IMR-90 (cell line): Measurements from ENCODE around the gene LEF1. TPM values are rescaled to one million over a fixed set of nuclear protein-coding genes. Genes with fewer than 3 reads are reported as not detected.

Source experiments
- ATAC-seq: fragments of 200-7000 bp; cut with Tn5 transposase; 2 replicates; pipeline ENCODE4 v1.9.1; 2020; ENCODE audit warnings: low read depth, mild to moderate bottlenecking, moderate library complexity
- BruUV-seq: library from RNA; stranded (reverse); fragments of 400-500 nt; replicated peaks from 2 replicates; lab custom pipeline; 2021; lab: Mats Ljungman, UMichigan
- CTCF ChIA-PET: fragments of 300-600 bp; formaldehyde crosslinking; extraction: SDS; loops from one replicate; lab custom pipeline; 2021; ENCODE audit warnings: antibody characterized with exemption; lab: Yijun Ruan, JAX
- POLR2A ChIA-PET: fragments of 300-600 bp; sonication (Branson Sonifier 250); formaldehyde crosslinking; loops from one replicate; lab custom pipeline; 2022; ENCODE audit warnings: antibody characterized with exemption; ENCODE audit not compliant: unreplicated experiment; lab: Charles Lee
- DNase-seq: peaks from one replicate; pipeline ENCODE4 v3.0.0; 2013
- H2AFZ ChIP-seq: replicated peaks from 2 replicates; pipeline ENCODE3; 2013; ENCODE audit warnings: low read length, mild to moderate bottlenecking; ENCODE audit not compliant: poor library complexity
- H2AK5ac ChIP-seq: 2 replicates; pipeline ENCODE4 v1.6.1; 2013; ENCODE audit warnings: low read depth, low read length, inconsistent platforms
- H2AK9ac ChIP-seq: replicated peaks from 2 replicates; pipeline ENCODE3; 2013; ENCODE audit warnings: mild to moderate bottlenecking, low read depth, low read length, moderate library complexity; ENCODE audit not compliant: poor library complexity
- H2BK120ac ChIP-seq: 2 replicates; pipeline ENCODE4 v1.6.1; 2013; ENCODE audit warnings: low read depth, low read length, inconsistent platforms
- H2BK15ac ChIP-seq: 3 replicates; pipeline ENCODE4 v1.6.1; 2013; ENCODE audit warnings: low read depth, low read length, inconsistent platforms
- H2BK20ac ChIP-seq: 2 replicates; pipeline ENCODE4 v1.6.1; 2013; ENCODE audit warnings: low read depth, mild to moderate bottlenecking, inconsistent platforms, low read length, moderate library complexity
- H2BK5ac ChIP-seq: 2 replicates; pipeline ENCODE4 v1.6.1; 2013; ENCODE audit warnings: mild to moderate bottlenecking, low read depth, low read length, inconsistent platforms; ENCODE audit not compliant: poor library complexity, severe bottlenecking
- H3K14ac ChIP-seq: replicated peaks from 2 replicates; pipeline ENCODE4 v1.6.1; 2013; ENCODE audit warnings: low read depth, low read length, inconsistent platforms
- H3K18ac ChIP-seq: 2 replicates; pipeline ENCODE4 v1.6.1; 2013; ENCODE audit warnings: low read depth, low read length, control low read depth
- H3K23ac ChIP-seq: 2 replicates; pipeline ENCODE4 v1.6.1; 2013; ENCODE audit warnings: low read depth, low read length, inconsistent platforms
- H3K27ac ChIP-seq: 2 replicates; pipeline ENCODE4 v1.5.1; 2013; ENCODE audit warnings: mild to moderate bottlenecking, control low read depth, low read length; ENCODE audit not compliant: insufficient read depth
- H3K27me3 ChIP-seq: 2 replicates; pipeline ENCODE4 v1.6.1; 2013; ENCODE audit warnings: low read length; ENCODE audit not compliant: control insufficient read depth, insufficient read depth
- H3K36me3 ChIP-seq: 2 replicates; pipeline ENCODE4 v1.6.1; 2013; ENCODE audit warnings: low read length, mixed read lengths; ENCODE audit not compliant: control insufficient read depth, insufficient read depth
- H3K4ac ChIP-seq: 2 replicates; pipeline ENCODE4 v1.6.1; 2013; ENCODE audit warnings: low read depth, low read length, inconsistent platforms
- H3K4me1 ChIP-seq: 2 replicates; pipeline ENCODE4 v1.6.1; 2013; ENCODE audit warnings: low read length, mixed read lengths; ENCODE audit not compliant: control insufficient read depth, insufficient read depth
- H3K4me2 ChIP-seq: 2 replicates; pipeline ENCODE4 v1.6.1; 2013; ENCODE audit warnings: low read depth, mild to moderate bottlenecking, control low read depth, low read length, moderate library complexity
- H3K4me3 ChIP-seq: 2 replicates; pipeline ENCODE4 v1.5.1; 2013; ENCODE audit warnings: low read depth, mild to moderate bottlenecking, control low read depth, low read length, moderate library complexity; ENCODE audit not compliant: insufficient read depth
- H3K56ac ChIP-seq: 2 replicates; pipeline ENCODE4 v1.6.1; 2013; ENCODE audit warnings: low read length, inconsistent platforms; ENCODE audit not compliant: insufficient read depth; ENCODE audit errors: extremely low read depth
- H3K79me1 ChIP-seq, 2 experiments: 2 replicates each; pipeline ENCODE4 v1.6.1; 2013; ENCODE audit warnings: low read length in 2 of 2, inconsistent platforms in 1 of 2, low read depth in 1 of 2
- H3K9ac ChIP-seq: 2 replicates; pipeline ENCODE4 v1.6.1; 2013; ENCODE audit warnings: low read depth, low read length, control low read depth
- H3K9me1 ChIP-seq: 2 replicates; pipeline ENCODE4 v1.6.1; 2013; ENCODE audit warnings: low read length, inconsistent platforms; ENCODE audit not compliant: insufficient read depth
- H3K9me3 ChIP-seq: 2 replicates; pipeline ENCODE4 v1.6.1; 2013; ENCODE audit warnings: low read length; ENCODE audit not compliant: control insufficient read depth, insufficient read depth
- H4K20me1 ChIP-seq: 2 replicates; pipeline ENCODE4 v1.6.1; 2013; ENCODE audit warnings: low read length, inconsistent platforms; ENCODE audit not compliant: insufficient read depth
- H4K5ac ChIP-seq: 2 replicates; pipeline ENCODE4 v1.6.1; 2013; ENCODE audit warnings: mild to moderate bottlenecking, low read depth, low read length, control low read depth
- H4K8ac ChIP-seq, 2 experiments: 2 replicates each; pipeline ENCODE4 v1.6.1; 2013; ENCODE audit warnings: low read depth in 2 of 2, low read length in 2 of 2, control low read depth in 1 of 2, inconsistent platforms in 1 of 2
- H4K91ac ChIP-seq: 2 replicates; pipeline ENCODE4 v1.6.1; 2013; ENCODE audit warnings: low read depth, low read length, inconsistent platforms; ENCODE audit not compliant: insufficient read depth
- CHD1 ChIP-seq: IDR thresholded peaks from 2 replicates; pipeline ENCODE4 v1.6.1; 2012; ENCODE audit warnings: low read depth, low read length, improper control_type of control experiment
- NFE2L2 ChIP-seq: fragments of 150-350 bp; IDR thresholded peaks from 2 replicates; pipeline ENCODE4 v1.6.1; 2016; ENCODE audit warnings: low read depth, mild to moderate bottlenecking, low read length
- POLR2A ChIP-seq: IDR thresholded peaks from 2 replicates; pipeline ENCODE4 v1.6.1; 2012; ENCODE audit warnings: mild to moderate bottlenecking, low read depth, low read length
- RCOR1 ChIP-seq: IDR thresholded peaks from 2 replicates; pipeline ENCODE4 v1.6.1; 2012; ENCODE audit warnings: mild to moderate bottlenecking, low read length, improper control_type of control experiment; ENCODE audit not compliant: insufficient replicate concordance
- WGBS, 2 experiments: methylation state at CpG; one replicate each; pipeline versions ENCODE4 v1.1.5 to v1.1.7; 2013; ENCODE audit warnings: missing lambda C conversion rate in 2 of 2; ENCODE audit not compliant: insufficient read length in 1 of 2; ENCODE audit errors: extremely low coverage in 2 of 2; 5-methylcytosine and 5-hydroxymethylcytosine counted together
- dilution Hi-C: fragments of 300-500 bp; cut with HindIII; formaldehyde crosslinking; loops from one replicate; pipeline ENCODE4 v1.14.3; 2018; ENCODE audit warnings: low sequenced_read_pairs; ENCODE audit not compliant: unreplicated experiment
- in situ Hi-C: fragments of 300-500 bp; cut with MboI; formaldehyde crosslinking; loops from 3 replicates; pipeline ENCODE4 v1.14.3; 2019; ENCODE audit warnings: low sequenced_read_pairs, inconsistent platforms, mixed read lengths
- intact Hi-C: fragments of 100-400 bp; cut with micrococcal nuclease; formaldehyde crosslinking; loops from 2 replicates; pipeline ENCODE4 v1.10.0; 2022
- polyA plus RNA-seq, 3 experiments: library from polyadenylated mRNA; depleted of rRNA; stranded (reverse); fragments of >200 nt; gene quantifications; 2 replicates each; pipeline ENCODE4 v1.2.3, GENCODE V29; 2012; ENCODE audit warnings: low replicate concordance in 1 of 3
- total RNA-seq: library from RNA; depleted of rRNA; stranded (reverse); fragments of >200 nt; gene quantifications from 2 replicates; pipeline ENCODE4 v1.2.3, GENCODE V29; 2012

The LEF1 gene
- total and polyA plus RNA-seq, 2 of the 4 experiments (the other 2 are of a cell fraction), result 1.7 to 1.8 TPM

DNA sequence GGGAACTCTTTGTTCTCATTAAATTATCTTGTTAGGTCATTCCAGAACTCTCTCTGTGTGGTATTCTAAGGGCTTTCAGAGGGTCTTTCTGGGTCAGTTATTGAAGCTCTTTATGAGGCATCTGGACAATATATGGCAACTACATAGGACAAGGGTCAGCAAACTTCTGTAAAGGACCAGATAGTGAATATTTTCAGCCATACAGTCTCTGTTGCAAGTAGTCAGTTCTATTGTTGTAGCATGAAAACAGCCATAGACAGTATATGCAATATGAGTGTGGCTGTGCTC is 143.9 kb downstream of the LEF1 start (continued):
- no peak for TF ChIP-seq CHD1
- no peak for TF ChIP-seq POLR2A

GRCh38 chr4:108024085-108024877 is 144.5 kb downstream of the LEF1 start:
- no peak overlapping the region for H4K5ac ChIP-seq
- H2BK120ac ChIP-seq, result no peak overlapping the region
- no peak for TF ChIP-seq POLR2A
- no peak for TF ChIP-seq RCOR1
- TF ChIP-seq NFE2L2, result peak; percentile 67
- no peak for TF ChIP-seq CHD1
- intact Hi-C loops, result no loop called here
- H2AK5ac ChIP-seq, result no peak overlapping the region
- H3K4me3 ChIP-seq, result no peak overlapping the region
- H3K14ac ChIP-seq, result no peak overlapping the region
- no TSS peak for BruUV-seq
- no peak overlapping the region for H3K18ac ChIP-seq
- no peak overlapping the region for H3K56ac ChIP-seq
- CTCF ChIA-PET, result interaction anchor here (0.5 kb wide), 1 partner anchor 323 kb away, joined by 3 read pairs; no protein-coding TSS in a partner anchor
- no peak overlapping the region for H2BK20ac ChIP-seq
- no peak overlapping the region for H3K27ac ChIP-seq
- in situ Hi-C loops, result no loop called here
- dilution Hi-C loops, result no loop called here
- H3K9me3 ChIP-seq, result no peaks in the 10 kb centered on the region
- H4K8ac ChIP-seq, result no peak overlapping the region
- 80% methylated on average over 1 of the region's 5 CpGs; no CpG with 5 or more reads in 1 of the 2 experiments for WGBS, 2 experiments
- ATAC-seq (no peak), DNase-seq (no peak)
- no peaks in the 10 kb centered on the region for H3K4me1 ChIP-seq
- H4K91ac ChIP-seq, result no peak overlapping the region
- H3K4me2 ChIP-seq, result no peak overlapping the region
- no peak overlapping the region for H3K9ac ChIP-seq
- H2BK15ac ChIP-seq, result no peak overlapping the region
- H3K4ac ChIP-seq, result no peak overlapping the region
- H4K20me1 ChIP-seq, result no peaks in the 10 kb centered on the region
- H3K27me3 ChIP-seq, result no peaks in the 10 kb centered on the region
- no peak overlapping the region for H2BK5ac ChIP-seq
- no peak overlapping the region for H2AK9ac ChIP-seq
- no peak overlapping the region for H3K23ac ChIP-seq
- H2AFZ ChIP-seq, result no peak overlapping the region
- H3K9me1 ChIP-seq, result no peaks in the 10 kb centered on the region
- H3K79me1 ChIP-seq, result no peaks in the 10 kb centered on the region
- POLR2A ChIA-PET, result no interaction called here
- peaks cover 4% of the 10 kb centered on the region for H3K36me3 ChIP-seq
